CD4-positive, CD25-positive, alpha-beta regulatory T cell (primary cell): ENCODE measurements around the gene SEPTIN12. TPM values are rescaled to one million over a fixed set of nuclear protein-coding genes. Genes with fewer than 3 reads are reported as not detected.

Experiments
- ATAC-seq, 2 donors: fragments of 150-1000 bp; cut with Tn5 transposase; one replicate each; pipeline ENCODE4 v1.10.0; 2021; ENCODE audit warnings: low read depth in 2 of 2, moderate number of reproducible peaks in 2 of 2, moderate library complexity in 1 of 2
- DNase-seq, 3 donors: peaks; one replicate each; pipeline versions ENCODE4 v3.0.0 to v3.0.0-alpha.2; 2012 to 2022; ENCODE audit warnings: mixed read lengths in 1 of 3
- H3K27ac ChIP-seq: one replicate; pipeline ENCODE4 v1.7.0; 2013; ENCODE audit warnings: mild to moderate bottlenecking, low read length; ENCODE audit not compliant: insufficient read depth, poor library complexity, severe bottlenecking
- H3K27me3 ChIP-seq: one replicate; pipeline ENCODE4 v1.7.0; 2013; ENCODE audit warnings: low read length; ENCODE audit not compliant: control insufficient read depth, insufficient read depth
- H3K36me3 ChIP-seq: one replicate; pipeline ENCODE4 v1.7.0; 2013; ENCODE audit warnings: mild to moderate bottlenecking, low read length, moderate library complexity; ENCODE audit not compliant: control insufficient read depth, insufficient read depth
- H3K4me1 ChIP-seq: 2 replicates; pipeline ENCODE4 v1.7.0; 2013; ENCODE audit warnings: mild to moderate bottlenecking, low read length; ENCODE audit not compliant: insufficient read depth, control insufficient read depth, poor library complexity, severe bottlenecking
- H3K4me3 ChIP-seq: one replicate; pipeline ENCODE4 v1.7.0; 2013; ENCODE audit warnings: low read depth, mild to moderate bottlenecking, low read length, moderate library complexity
- H3K9me3 ChIP-seq, 2 experiments: 1 replicate in 1 of 2; 2 replicates in 1 of 2; pipeline ENCODE4 v1.7.0; 2013; ENCODE audit warnings: low read length in 2 of 2, mild to moderate bottlenecking in 1 of 2, moderate library complexity in 1 of 2; ENCODE audit not compliant: control insufficient read depth in 2 of 2
- H3K27ac Mint-ChIP-seq, 3 donors: one replicate each; pipeline ENCODE4 v1.8.0; 2020 to 2022; ENCODE audit warnings: mild to moderate bottlenecking in 3 of 3, mixed read lengths in 3 of 3, moderate library complexity in 2 of 3
- H3K27me3 Mint-ChIP-seq: one replicate; pipeline ENCODE4 v1.8.0; 2022; ENCODE audit warnings: mild to moderate bottlenecking, mixed read lengths
- H3K36me3 Mint-ChIP-seq: one replicate; pipeline ENCODE4 v1.8.0; 2020; ENCODE audit warnings: mixed read lengths
- H3K4me1 Mint-ChIP-seq, 4 donors: one replicate each; pipeline ENCODE4 v1.8.0; 2020 to 2022; ENCODE audit warnings: mixed read lengths in 4 of 4, mild to moderate bottlenecking in 1 of 4
- H3K4me3 Mint-ChIP-seq, 4 donors: one replicate each; pipeline ENCODE4 v1.8.0; 2020 to 2022; ENCODE audit warnings: mild to moderate bottlenecking in 4 of 4, mixed read lengths in 4 of 4, moderate library complexity in 3 of 4
- H3K9me3 Mint-ChIP-seq, 7 donors: one replicate each; pipeline ENCODE4 v1.8.0; 2020 to 2022; ENCODE audit warnings: mixed read lengths in 7 of 7, mild to moderate bottlenecking in 3 of 7, moderate library complexity in 2 of 7
- polyA plus RNA-seq, 4 donors: library from polyadenylated mRNA; unstranded; fragments of 300-500 nt; fragmentation: Illumina TruSeq; gene quantifications; one replicate each; pipeline ENCODE4 v1.2.3, GENCODE V29; 2021
- total RNA-seq: library from RNA; stranded (reverse); gene quantifications from one replicate; pipeline ENCODE4 v1.2.3, GENCODE V29; 2022

SEPTIN12 gene, protein sequence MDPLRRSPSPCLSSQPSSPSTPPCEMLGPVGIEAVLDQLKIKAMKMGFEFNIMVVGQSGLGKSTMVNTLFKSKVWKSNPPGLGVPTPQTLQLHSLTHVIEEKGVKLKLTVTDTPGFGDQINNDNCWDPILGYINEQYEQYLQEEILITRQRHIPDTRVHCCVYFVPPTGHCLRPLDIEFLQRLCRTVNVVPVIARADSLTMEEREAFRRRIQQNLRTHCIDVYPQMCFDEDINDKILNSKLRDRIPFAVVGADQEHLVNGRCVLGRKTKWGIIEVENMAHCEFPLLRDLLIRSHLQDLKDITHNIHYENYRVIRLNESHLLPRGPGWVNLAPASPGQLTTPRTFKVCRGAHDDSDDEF
- 0.27 TPM for total RNA-seq
- not detected for polyA plus RNA-seq

DNA sequence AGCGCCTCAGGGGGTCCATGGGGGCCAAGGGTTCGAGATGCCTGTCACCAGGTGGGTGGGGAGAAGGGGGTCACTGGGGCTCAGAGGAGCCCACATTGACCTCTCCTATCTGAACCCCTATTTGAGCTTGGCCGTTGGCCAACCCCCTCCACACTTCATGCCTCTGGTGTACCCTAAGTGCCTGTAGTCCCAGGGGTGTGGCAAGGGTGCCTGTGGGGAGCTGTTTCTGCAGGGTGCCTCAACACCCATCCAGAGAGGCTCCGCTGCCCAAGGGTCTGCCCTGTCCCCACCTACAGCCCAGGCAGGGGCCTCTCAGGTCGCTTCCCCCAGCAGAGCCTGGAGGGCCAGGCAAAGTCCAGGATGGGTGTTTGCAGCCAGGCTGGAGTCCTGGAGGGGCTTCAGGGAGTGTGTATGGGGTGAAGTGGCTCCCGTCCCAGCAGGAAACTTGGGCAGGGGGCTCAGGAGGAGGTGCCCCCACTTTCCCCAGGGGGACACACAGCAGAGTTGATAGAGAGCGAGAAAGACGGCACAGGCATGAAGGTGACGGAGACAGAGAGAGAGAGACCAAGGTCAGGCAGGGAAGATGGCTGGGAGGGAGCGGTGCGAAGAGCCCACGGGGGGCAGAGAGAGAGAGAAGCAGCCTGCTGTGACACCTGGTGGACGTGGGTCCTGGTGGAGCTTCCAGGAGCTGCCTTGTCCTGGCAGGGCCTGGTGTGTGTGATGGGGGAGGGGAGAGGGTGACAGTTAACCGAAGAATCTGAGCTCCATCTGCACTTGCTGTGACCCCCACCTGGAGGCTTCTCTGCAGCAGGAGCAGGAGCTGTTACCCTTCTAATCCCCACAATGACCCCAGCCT, at the start of gene SEPTIN12:
SEPTIN12 (minus strand) TSS at position 719 of the 856 bp plus-strand sequence; CDS start at position 19, 700 bp downstream.
- no peaks in the 10 kb centered on the region for H3K4me1 ChIP-seq
- peak within 1 kb of the TSS in 2 of 3 donors; percentile 59 to 95 for H3K27ac Mint-ChIP-seq
- H3K9me3 ChIP-seq: no peaks in the 10 kb centered on the region
- no peak for DNase-seq
- no peak within 1 kb of the TSS for H3K27ac ChIP-seq
- no peaks in the 10 kb centered on the region for H3K9me3 Mint-ChIP-seq
- H3K4me3 ChIP-seq: no peak within 1 kb of the TSS
- no peak within 1 kb of the TSS for H3K4me3 Mint-ChIP-seq
- no peaks in the 10 kb centered on the region for H3K27me3 Mint-ChIP-seq
- no peak for ATAC-seq
- no peaks in the 10 kb centered on the region for H3K4me1 Mint-ChIP-seq
- H3K36me3 Mint-ChIP-seq: no peaks in the 10 kb centered on the region
- no peaks in the 10 kb centered on the region for H3K27me3 ChIP-seq
- H3K36me3 ChIP-seq: no peaks in the 10 kb centered on the region

DNA sequence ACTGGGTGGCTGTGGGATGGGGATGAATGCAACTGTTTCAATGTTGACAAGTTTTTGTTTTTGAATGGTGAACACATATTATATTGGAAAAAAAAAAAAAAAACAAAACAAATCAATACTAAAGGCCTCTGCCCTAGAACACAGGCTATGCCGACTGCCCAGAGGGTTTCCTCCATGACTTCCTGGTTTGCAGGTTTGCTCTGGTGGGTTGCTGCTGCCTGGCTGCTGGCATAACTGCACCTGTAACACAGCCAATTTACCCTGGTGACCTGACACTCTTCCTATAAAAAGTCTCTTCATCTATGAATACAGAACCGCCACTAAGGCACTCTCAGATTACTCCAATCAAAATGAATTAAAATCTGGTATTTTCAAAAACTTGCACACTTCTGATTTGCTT, 48.6 kb upstream of the SEPTIN12 start:
- no peaks in the 10 kb centered on the region for H3K4me1 ChIP-seq
- Mint-ChIP-seq H3K27me3 (no peaks in the 10 kb centered on the region), H3K4me3 (peak overlapping the region in 1 of 4 donors; percentile 12), H3K4me1 (peaks cover 0 to 26% (median 20%) of the 10 kb centered on the region in 4 donors), H3K36me3 (peaks cover 43% of the 10 kb centered on the region), H3K27ac (no peak overlapping the region), H3K9me3 (no peaks in the 10 kb centered on the region)
- H3K27me3 ChIP-seq: no peaks in the 10 kb centered on the region
- peaks cover 69% of the 10 kb centered on the region for H3K36me3 ChIP-seq
- no peaks in the 10 kb centered on the region for H3K9me3 ChIP-seq
- ATAC-seq (no peak), DNase-seq (no peak)
- H3K27ac ChIP-seq: no peak overlapping the region
- H3K4me3 ChIP-seq: no peak overlapping the region

- ATAC-seq: no peak
- no peak overlapping the region for H3K27ac Mint-ChIP-seq
These were observed 45.4 kb upstream of the SEPTIN12 start for GRCh38 chr16:4833584-4833983.

DNA sequence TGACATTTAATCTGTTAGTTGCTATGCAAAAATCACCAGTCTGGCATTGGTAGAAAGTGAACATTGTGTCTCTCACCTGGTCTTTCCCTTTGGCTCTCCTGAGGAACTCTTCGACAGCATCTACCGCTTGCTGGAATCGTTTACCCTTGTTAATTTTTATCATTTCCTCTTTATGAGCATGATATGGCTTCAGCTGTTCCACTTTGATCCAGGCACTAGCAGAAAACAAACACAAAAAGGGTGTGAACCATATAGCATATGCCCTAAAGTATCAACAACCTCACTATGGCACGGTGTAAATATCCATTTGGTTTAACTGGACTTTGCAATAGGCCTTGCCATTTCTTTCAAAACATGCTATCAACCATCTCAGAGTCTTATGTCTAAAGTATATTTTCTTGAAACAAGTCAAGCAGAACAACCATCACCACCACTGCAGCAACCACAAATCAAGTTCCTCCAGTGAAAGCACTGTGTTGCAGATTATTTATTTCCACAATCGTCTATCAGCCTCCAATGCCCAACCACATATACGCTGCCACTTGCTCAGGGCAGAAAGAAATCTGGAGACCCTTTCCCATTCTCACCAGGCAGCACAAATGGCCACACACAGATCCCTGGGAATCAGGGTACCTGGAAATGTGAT, 44.7 kb upstream of the SEPTIN12 start:
- ATAC-seq (no peak), DNase-seq (no peak)
- Mint-ChIP-seq H3K4me1 (peaks cover 0 to 20% (median 13%) of the 10 kb centered on the region in 4 donors), H3K9me3 (no peaks in the 10 kb centered on the region), H3K27ac (peak overlapping the region in 1 of 3 donors; percentile 57), H3K36me3 (peaks cover 39% of the 10 kb centered on the region), H3K27me3 (no peaks in the 10 kb centered on the region), H3K4me3 (no peak overlapping the region)
- no peaks in the 10 kb centered on the region for H3K27me3 ChIP-seq
- H3K9me3 ChIP-seq: no peaks in the 10 kb centered on the region
- no peaks in the 10 kb centered on the region for H3K4me1 ChIP-seq
- H3K36me3 ChIP-seq: peaks cover 64% of the 10 kb centered on the region
- H3K4me3 ChIP-seq: no peak overlapping the region
- no peak overlapping the region for H3K27ac ChIP-seq

More at GRCh38 chr16:4833584-4833983, 45.4 kb upstream of the SEPTIN12 start:
- peak overlapping the region; percentile 15 for H3K4me3 ChIP-seq
- Mint-ChIP-seq H3K9me3 (no peaks in the 10 kb centered on the region), H3K4me3 (no peak overlapping the region), H3K27me3 (no peaks in the 10 kb centered on the region), H3K36me3 (peaks cover 45% of the 10 kb centered on the region), H3K4me1 (peaks cover 0 to 21% (median 14%) of the 10 kb centered on the region in 4 donors)
- H3K36me3 ChIP-seq: peaks cover 64% of the 10 kb centered on the region
- no peaks in the 10 kb centered on the region for H3K9me3 ChIP-seq
- no peak overlapping the region for H3K27ac ChIP-seq
- H3K27me3 ChIP-seq: no peaks in the 10 kb centered on the region
- no peaks in the 10 kb centered on the region for H3K4me1 ChIP-seq
- DNase-seq: peak in 1 of 3 donors; percentile 29

GRCh38 chr16:4831616-4832015, 43.5 kb upstream of the SEPTIN12 start:
- Mint-ChIP-seq H3K27me3 (no peaks in the 10 kb centered on the region), H3K4me3 (no peak overlapping the region), H3K36me3 (peaks cover 36% of the 10 kb centered on the region), H3K4me1 (peaks cover 0 to 20% (median 11%) of the 10 kb centered on the region in 4 donors), H3K27ac (no peak overlapping the region), H3K9me3 (peaks cover 0 to 1% (median 0%) of the 10 kb centered on the region in 7 donors)
- DNase-seq (no peak), ATAC-seq (no peak)
- peaks cover 65% of the 10 kb centered on the region for H3K36me3 ChIP-seq
- H3K27ac ChIP-seq: no peak overlapping the region
- H3K4me3 ChIP-seq: no peak overlapping the region
- no peaks in the 10 kb centered on the region for H3K9me3 ChIP-seq
- H3K4me1 ChIP-seq: no peaks in the 10 kb centered on the region
- H3K27me3 ChIP-seq: no peaks in the 10 kb centered on the region

GRCh38 chr16:4830408-4830807, 42.3 kb upstream of the SEPTIN12 start:
- Mint-ChIP-seq H3K27me3 (no peaks in the 10 kb centered on the region), H3K36me3 (peaks cover 36% of the 10 kb centered on the region), H3K9me3 (peaks cover 0 to 1% (median 0%) of the 10 kb centered on the region in 7 donors), H3K4me3 (no peak overlapping the region), H3K27ac (no peak overlapping the region), H3K4me1 (peaks cover 0 to 20% (median 11%) of the 10 kb centered on the region in 4 donors)
- no peak for DNase-seq
- Histone ChIP-seq H3K36me3 (peaks cover 67% of the 10 kb centered on the region), H3K27ac (no peak overlapping the region), H3K9me3 (no peaks in the 10 kb centered on the region), H3K4me3 (no peak overlapping the region), H3K27me3 (no peaks in the 10 kb centered on the region), H3K4me1 (no peaks in the 10 kb centered on the region)
- ATAC-seq: no peak

- no peak for DNase-seq
- Histone ChIP-seq H3K9me3 (no peaks in the 10 kb centered on the region), H3K4me1 (no peaks in the 10 kb centered on the region), H3K27ac (no peak overlapping the region), H3K27me3 (no peaks in the 10 kb centered on the region), H3K36me3 (peaks cover 83% of the 10 kb centered on the region), H3K4me3 (no peak overlapping the region)
- no peak for ATAC-seq
- H3K4me3 Mint-ChIP-seq: no peak overlapping the region
- no peak overlapping the region for H3K27ac Mint-ChIP-seq
- H3K27me3 Mint-ChIP-seq: no peaks in the 10 kb centered on the region
- H3K4me1 Mint-ChIP-seq: peaks cover 5 to 17% (median 11%) of the 10 kb centered on the region in 4 donors
- H3K9me3 Mint-ChIP-seq: peaks cover 0 to 1% (median 0%) of the 10 kb centered on the region in 7 donors
- peaks cover 49% of the 10 kb centered on the region for H3K36me3 Mint-ChIP-seq
These were observed 40.6 kb upstream of the SEPTIN12 start for GRCh38 chr16:4828567-4829321.
